ENCODE data around the gene LYG2.

Gene LYG2

DNA sequence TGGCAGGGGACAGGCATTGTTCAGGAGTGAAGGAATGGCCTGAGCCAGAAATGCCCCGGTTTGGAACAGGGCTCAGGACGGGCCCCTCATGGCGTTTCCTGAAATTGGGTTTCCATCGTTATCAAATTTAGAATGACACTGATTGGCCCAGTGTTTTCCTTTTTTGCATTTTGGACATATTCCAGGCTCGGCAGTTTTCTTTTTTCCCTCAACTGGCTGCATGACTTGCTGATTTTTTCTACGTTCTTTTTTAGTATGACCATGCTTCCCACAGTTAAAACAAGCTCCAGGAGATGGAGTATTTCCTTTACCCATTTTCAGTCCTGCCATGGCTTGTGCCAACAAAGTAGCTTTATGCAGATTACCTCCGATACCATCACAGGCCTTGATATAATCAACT, 20.4 kb upstream of the LYG2 start (continued):
- TF ChIP-seq, protein P1, sequence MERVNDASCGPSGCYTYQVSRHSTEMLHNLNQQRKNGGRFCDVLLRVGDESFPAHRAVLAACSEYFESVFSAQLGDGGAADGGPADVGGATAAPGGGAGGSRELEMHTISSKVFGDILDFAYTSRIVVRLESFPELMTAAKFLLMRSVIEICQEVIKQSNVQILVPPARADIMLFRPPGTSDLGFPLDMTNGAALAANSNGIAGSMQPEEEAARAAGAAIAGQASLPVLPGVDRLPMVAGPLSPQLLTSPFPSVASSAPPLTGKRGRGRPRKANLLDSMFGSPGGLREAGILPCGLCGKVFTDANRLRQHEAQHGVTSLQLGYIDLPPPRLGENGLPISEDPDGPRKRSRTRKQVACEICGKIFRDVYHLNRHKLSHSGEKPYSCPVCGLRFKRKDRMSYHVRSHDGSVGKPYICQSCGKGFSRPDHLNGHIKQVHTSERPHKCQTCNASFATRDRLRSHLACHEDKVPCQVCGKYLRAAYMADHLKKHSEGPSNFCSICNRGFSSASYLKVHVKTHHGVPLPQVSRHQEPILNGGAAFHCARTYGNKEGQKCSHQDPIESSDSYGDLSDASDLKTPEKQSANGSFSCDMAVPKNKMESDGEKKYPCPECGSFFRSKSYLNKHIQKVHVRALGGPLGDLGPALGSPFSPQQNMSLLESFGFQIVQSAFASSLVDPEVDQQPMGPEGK (tag by site-specific recombination; IDR thresholded peaks at IDR 0.05), result no peak
- TF ChIP-seq SALL2 (tag by site-specific recombination; IDR thresholded peaks at IDR 0.05; ENCODE audit: borderline replicate concordance) (no peak), ZNF132 (tag by site-specific recombination; IDR thresholded peaks at IDR 0.05; ENCODE audit: borderline replicate concordance) (no peak)

DNA sequence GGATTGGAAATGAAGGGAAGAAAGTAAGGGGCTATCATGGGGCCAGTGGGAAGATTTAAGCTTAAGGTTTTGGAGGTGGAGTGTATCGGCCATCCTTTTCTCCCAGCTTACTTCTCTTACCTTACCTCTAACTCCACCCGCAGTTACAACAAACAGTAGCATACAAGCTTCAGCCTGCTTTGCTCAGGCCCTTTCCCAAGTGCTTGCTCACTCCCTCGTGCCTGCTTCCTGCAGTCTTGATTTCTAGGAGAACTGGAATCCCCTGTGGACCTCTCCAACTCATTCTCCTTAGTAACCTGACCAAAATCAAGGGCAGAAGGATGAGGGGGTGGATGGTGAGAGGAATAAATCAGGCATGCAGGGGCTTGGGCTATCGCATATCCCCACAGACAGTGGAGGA, 5.8 kb upstream of the LYG2 start:
- Histone ChIP-seq H3K36me3 (ENCODE audit: control insufficient read depth in 2 of 2, insufficient read depth in 1 of 2, low read length in 2 of 2) (no peaks in the 10 kb centered on the region), H3K4me1 (ENCODE audit: control insufficient read depth, insufficient read depth, low read length) (no peaks in the 10 kb centered on the region), H3K9me3 (ENCODE audit: control insufficient read depth, insufficient read depth, low read depth, low read length) (no peaks in the 10 kb centered on the region), H3K4me3 (ENCODE audit: low read depth, low read length) (no peak overlapping the region), H3K27ac (ENCODE audit: extremely low read depth, low read depth, low read length) (no peak overlapping the region)
- CTCF ChIA-PET, result no interaction called here
- POLR2A ChIA-PET, result no interaction called here
- TF ChIP-seq ZNF202 (tag by site-specific recombination; IDR thresholded peaks at IDR 0.05; ENCODE audit: borderline replicate concordance), result no peak
- no peak for TF ChIP-seq ZNF169 (tag by site-specific recombination; IDR thresholded peaks at IDR 0.05)
- TF ChIP-seq, protein P2, sequence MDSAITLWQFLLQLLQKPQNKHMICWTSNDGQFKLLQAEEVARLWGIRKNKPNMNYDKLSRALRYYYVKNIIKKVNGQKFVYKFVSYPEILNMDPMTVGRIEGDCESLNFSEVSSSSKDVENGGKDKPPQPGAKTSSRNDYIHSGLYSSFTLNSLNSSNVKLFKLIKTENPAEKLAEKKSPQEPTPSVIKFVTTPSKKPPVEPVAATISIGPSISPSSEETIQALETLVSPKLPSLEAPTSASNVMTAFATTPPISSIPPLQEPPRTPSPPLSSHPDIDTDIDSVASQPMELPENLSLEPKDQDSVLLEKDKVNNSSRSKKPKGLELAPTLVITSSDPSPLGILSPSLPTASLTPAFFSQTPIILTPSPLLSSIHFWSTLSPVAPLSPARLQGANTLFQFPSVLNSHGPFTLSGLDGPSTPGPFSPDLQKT (IDR thresholded peaks at IDR 0.05; ENCODE audit: borderline replicate concordance, low read depth, low read length), result no peak
- TF ChIP-seq ZNF221 (tag by site-specific recombination; IDR thresholded peaks at IDR 0.05; ENCODE audit: borderline replicate concordance), result no peak
- no peak for TF ChIP-seq ZNF768 (tag by site-specific recombination; IDR thresholded peaks at IDR 0.05)

DNA sequence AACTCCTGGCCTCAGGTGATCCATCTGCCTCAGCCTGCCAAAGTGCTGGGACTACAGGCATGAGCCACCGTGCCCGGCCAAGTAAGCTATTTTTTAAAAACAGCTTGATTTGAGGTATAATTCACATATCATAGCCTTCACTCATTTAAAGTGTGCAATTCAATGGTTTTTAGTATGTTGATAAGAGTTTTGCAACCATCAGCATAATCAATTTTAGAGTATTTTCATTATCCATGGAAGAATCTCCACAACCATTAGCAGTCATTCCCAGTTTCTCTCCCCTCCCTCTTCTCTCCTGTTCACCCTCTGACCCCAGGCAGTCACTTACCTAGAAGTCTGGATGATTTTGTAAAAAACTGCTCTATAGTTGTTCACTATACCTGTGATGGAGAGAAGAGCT, 4.7 kb upstream of the LYG2 start:
- TF ChIP-seq ZNF16 (tag by site-specific recombination; IDR thresholded peaks at IDR 0.05; ENCODE audit: low read depth) (no peak), IKZF3 (tag by site-specific recombination; IDR thresholded peaks at IDR 0.05) (no peak), ZNF747 (tag by site-specific recombination; IDR thresholded peaks at IDR 0.05) (no peak), ZNF768 (tag by site-specific recombination; IDR thresholded peaks at IDR 0.05) (no peak), KLF9 (tag by site-specific recombination; IDR thresholded peaks at IDR 0.05; ENCODE audit: low read depth) (no peak), ZNF664 (tag by site-specific recombination; IDR thresholded peaks at IDR 0.05) (no peak), ZNF112 (tag by site-specific recombination; IDR thresholded peaks at IDR 0.05) (no peak), KLF1 (tag by site-specific recombination; IDR thresholded peaks at IDR 0.05) (no peak), ZNF266 (tag by site-specific recombination; IDR thresholded peaks at IDR 0.05; ENCODE audit: low read depth) (no peak), ZNF514 (tag by site-specific recombination; IDR thresholded peaks at IDR 0.05) (no peak), ZNF341 (tag by site-specific recombination; IDR thresholded peaks at IDR 0.05; ENCODE audit: low read depth) (no peak), YY2 (tag by site-specific recombination; IDR thresholded peaks at IDR 0.05) (no peak)
- TF ChIP-seq, protein P3, sequence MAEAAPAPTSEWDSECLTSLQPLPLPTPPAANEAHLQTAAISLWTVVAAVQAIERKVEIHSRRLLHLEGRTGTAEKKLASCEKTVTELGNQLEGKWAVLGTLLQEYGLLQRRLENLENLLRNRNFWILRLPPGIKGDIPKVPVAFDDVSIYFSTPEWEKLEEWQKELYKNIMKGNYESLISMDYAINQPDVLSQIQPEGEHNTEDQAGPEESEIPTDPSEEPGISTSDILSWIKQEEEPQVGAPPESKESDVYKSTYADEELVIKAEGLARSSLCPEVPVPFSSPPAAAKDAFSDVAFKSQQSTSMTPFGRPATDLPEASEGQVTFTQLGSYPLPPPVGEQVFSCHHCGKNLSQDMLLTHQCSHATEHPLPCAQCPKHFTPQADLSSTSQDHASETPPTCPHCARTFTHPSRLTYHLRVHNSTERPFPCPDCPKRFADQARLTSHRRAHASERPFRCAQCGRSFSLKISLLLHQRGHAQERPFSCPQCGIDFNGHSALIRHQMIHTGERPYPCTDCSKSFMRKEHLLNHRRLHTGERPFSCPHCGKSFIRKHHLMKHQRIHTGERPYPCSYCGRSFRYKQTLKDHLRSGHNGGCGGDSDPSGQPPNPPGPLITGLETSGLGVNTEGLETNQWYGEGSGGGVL (tag by site-specific recombination; IDR thresholded peaks at IDR 0.05), result no peak
- TF ChIP-seq, protein P4, sequence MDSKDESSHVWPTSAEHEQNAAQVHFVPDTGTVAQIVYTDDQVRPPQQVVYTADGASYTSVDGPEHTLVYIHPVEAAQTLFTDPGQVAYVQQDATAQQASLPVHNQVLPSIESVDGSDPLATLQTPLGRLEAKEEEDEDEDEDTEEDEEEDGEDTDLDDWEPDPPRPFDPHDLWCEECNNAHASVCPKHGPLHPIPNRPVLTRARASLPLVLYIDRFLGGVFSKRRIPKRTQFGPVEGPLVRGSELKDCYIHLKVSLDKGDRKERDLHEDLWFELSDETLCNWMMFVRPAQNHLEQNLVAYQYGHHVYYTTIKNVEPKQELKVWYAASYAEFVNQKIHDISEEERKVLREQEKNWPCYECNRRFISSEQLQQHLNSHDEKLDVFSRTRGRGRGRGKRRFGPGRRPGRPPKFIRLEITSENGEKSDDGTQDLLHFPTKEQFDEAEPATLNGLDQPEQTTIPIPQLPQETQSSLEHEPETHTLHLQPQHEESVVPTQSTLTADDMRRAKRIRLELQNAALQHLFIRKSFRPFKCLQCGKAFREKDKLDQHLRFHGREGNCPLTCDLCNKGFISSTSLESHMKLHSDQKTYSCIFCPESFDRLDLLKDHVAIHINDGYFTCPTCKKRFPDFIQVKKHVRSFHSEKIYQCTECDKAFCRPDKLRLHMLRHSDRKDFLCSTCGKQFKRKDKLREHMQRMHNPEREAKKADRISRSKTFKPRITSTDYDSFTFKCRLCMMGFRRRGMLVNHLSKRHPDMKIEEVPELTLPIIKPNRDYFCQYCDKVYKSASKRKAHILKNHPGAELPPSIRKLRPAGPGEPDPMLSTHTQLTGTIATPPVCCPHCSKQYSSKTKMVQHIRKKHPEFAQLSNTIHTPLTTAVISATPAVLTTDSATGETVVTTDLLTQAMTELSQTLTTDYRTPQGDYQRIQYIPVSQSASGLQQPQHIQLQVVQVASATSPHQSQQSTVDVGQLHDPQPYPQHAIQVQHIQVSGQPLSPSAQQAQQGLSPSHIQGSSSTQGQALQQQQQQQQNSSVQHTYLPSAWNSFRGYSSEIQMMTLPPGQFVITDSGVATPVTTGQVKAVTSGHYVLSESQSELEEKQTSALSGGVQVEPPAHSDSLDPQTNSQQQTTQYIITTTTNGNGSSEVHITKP (tag by site-specific recombination; IDR thresholded peaks at IDR 0.05), result no peak
- TF ChIP-seq, protein P5, sequence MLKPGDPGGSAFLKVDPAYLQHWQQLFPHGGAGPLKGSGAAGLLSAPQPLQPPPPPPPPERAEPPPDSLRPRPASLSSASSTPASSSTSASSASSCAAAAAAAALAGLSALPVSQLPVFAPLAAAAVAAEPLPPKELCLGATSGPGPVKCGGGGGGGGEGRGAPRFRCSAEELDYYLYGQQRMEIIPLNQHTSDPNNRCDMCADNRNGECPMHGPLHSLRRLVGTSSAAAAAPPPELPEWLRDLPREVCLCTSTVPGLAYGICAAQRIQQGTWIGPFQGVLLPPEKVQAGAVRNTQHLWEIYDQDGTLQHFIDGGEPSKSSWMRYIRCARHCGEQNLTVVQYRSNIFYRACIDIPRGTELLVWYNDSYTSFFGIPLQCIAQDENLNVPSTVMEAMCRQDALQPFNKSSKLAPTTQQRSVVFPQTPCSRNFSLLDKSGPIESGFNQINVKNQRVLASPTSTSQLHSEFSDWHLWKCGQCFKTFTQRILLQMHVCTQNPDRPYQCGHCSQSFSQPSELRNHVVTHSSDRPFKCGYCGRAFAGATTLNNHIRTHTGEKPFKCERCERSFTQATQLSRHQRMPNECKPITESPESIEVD (tag by site-specific recombination; IDR thresholded peaks at IDR 0.05), result no peak
- no peak overlapping the region for H3K27ac ChIP-seq (ENCODE audit: extremely low read depth, low read depth, low read length)
- no peaks in the 10 kb centered on the region for H3K9me3 ChIP-seq (ENCODE audit: control insufficient read depth, insufficient read depth, low read depth, low read length)
- CTCF ChIA-PET, result no interaction called here
- no peaks in the 10 kb centered on the region for H3K4me1 ChIP-seq (ENCODE audit: control insufficient read depth, insufficient read depth, low read length)
- no peak overlapping the region for H3K4me3 ChIP-seq (ENCODE audit: low read depth, low read length)
- POLR2A ChIA-PET, result no interaction called here
- H3K36me3 ChIP-seq (ENCODE audit: control insufficient read depth in 2 of 2, insufficient read depth in 1 of 2, low read length in 2 of 2), result no peaks in the 10 kb centered on the region

Data from HEK293 (cell line).